ENCODE data around the gene C1QTNF9B.
"Not testable (repeated sequence)": the region's sequence is repeated elsewhere in the genome, so short reads cannot be mapped to it uniquely, and the experiment has no call there.

DNA sequence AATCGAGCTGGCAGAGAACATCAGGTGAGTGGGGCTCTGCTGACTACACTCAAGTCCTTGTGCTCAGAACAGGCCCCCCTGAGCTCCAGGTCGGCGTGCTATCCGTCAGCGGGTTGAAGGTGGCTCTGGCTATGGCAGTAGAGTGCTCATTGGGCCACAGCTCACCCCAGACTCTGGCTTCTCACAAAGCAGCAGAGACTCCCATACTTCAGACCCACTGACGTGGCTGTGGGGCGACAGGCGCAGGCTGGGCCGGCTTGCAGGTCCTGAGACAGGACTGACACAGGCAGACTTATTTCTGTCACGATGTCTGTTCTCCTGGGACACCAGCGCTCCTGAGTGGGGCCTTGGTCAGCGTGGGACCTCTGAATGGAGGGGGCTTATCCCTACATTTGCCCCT is 2.6 kb downstream of the C1QTNF9B start:
- TF ChIP-seq, protein P1, sequence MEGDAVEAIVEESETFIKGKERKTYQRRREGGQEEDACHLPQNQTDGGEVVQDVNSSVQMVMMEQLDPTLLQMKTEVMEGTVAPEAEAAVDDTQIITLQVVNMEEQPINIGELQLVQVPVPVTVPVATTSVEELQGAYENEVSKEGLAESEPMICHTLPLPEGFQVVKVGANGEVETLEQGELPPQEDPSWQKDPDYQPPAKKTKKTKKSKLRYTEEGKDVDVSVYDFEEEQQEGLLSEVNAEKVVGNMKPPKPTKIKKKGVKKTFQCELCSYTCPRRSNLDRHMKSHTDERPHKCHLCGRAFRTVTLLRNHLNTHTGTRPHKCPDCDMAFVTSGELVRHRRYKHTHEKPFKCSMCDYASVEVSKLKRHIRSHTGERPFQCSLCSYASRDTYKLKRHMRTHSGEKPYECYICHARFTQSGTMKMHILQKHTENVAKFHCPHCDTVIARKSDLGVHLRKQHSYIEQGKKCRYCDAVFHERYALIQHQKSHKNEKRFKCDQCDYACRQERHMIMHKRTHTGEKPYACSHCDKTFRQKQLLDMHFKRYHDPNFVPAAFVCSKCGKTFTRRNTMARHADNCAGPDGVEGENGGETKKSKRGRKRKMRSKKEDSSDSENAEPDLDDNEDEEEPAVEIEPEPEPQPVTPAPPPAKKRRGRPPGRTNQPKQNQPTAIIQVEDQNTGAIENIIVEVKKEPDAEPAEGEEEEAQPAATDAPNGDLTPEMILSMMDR (IDR thresholded peaks at IDR 0.05): not testable (repeated sequence)
- not testable (repeated sequence) for TF ChIP-seq POLR2A (IDR thresholded peaks at IDR 0.05)
